Measurements from ENCODE around the gene SKOR1. TPM values are rescaled to one million over a fixed set of nuclear protein-coding genes. Genes with fewer than 3 reads are reported as not detected.
A peak's percentile ranks its signal among the peaks of the same experiment; 100 is the strongest.

Gene SKOR1
- total and polyA plus RNA-seq, 2 of the 8 experiments (the other 6 are each of a cell fraction or from before 2014, with no cell fraction given), result 0.03 to 0.11 TPM

DNA sequence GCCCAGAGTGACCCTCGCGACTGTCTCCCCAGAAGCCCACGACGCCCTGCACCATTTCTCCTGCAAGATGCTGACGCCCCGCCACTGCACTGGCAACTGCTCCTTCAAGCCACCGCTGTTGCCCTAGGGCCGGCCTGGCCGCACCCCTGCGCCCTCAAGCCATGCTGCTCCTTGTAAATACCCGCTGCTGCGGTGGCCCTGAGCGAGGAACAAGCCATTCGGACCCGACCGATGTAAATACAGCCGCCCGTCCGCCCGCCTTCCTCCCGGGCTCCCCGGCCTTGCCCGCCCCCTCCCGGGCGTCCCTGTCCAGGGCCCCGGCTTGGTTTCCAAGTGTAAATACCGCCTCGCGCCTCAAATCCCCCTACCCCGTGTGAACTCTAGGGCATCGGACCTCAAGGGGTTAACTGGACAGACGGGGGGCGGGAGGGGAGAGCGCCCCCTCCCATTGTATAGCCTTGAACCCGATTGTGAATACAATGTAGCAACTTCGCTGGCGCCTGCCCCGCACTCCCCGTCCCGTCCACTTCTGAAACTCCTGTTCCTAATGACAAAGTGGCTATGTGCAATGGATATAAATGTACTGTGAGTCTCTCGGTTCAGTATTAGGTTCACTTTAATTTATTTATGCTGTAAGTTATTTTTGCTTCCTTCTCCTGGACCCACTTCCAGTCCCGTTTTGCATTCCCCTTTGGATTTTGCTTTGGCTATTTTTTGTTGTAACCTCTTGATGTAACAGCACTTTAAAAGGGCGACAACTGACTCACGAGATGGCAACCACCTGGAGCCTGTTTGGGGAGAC is 8.6 kb downstream of the SKOR1 start (continued):
- TF ChIP-seq, protein P1, sequence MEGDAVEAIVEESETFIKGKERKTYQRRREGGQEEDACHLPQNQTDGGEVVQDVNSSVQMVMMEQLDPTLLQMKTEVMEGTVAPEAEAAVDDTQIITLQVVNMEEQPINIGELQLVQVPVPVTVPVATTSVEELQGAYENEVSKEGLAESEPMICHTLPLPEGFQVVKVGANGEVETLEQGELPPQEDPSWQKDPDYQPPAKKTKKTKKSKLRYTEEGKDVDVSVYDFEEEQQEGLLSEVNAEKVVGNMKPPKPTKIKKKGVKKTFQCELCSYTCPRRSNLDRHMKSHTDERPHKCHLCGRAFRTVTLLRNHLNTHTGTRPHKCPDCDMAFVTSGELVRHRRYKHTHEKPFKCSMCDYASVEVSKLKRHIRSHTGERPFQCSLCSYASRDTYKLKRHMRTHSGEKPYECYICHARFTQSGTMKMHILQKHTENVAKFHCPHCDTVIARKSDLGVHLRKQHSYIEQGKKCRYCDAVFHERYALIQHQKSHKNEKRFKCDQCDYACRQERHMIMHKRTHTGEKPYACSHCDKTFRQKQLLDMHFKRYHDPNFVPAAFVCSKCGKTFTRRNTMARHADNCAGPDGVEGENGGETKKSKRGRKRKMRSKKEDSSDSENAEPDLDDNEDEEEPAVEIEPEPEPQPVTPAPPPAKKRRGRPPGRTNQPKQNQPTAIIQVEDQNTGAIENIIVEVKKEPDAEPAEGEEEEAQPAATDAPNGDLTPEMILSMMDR (IDR thresholded peaks at IDR 0.05; ENCODE audit: control extremely low read depth in 1 of 3, insufficient read depth in 1 of 3, low read depth in 1 of 3, low read length in 3 of 3), result peak in 2 of 3 experiments; percentile 51 to 57; a peak in 3 of 4 replicates
- TF ChIP-seq RNF2 (IDR thresholded peaks at IDR 0.05; ENCODE audit: borderline replicate concordance, low read depth, low read length, missing control alignments, poor library complexity, severe bottlenecking) (peak; percentile 9), CTBP2 (IDR thresholded peaks at IDR 0.05; ENCODE audit: borderline replicate concordance, insufficient read depth, insufficient read length, low read length) (no peak), HDAC2 (IDR thresholded peaks at IDR 0.05; ENCODE audit: borderline replicate concordance in 1 of 2, low read depth in 2 of 2, low read length in 2 of 2) (0 out of 4 replicates have a peak, but pooled peaks of 1 of the 2 experiments have one; percentile 28), TBP (IDR thresholded peaks at IDR 0.05; ENCODE audit: low read depth, low read length) (peak; percentile 22; the same call in 1 of the 2 replicates), YY1 (IDR thresholded peaks at IDR 0.05; ENCODE audit: low read depth, low read length) (0 out of 2 replicates have a peak, but pooled peaks have one; percentile 41)
